DOHH2 (cell line): ENCODE data around the gene RNF217.

Experiments used
- CTCF ChIP-seq: fragments of 200-600 bp; sonication (generic); IDR thresholded peaks from one replicate; pipeline ENCODE4 v1.5.1; 2014; ENCODE audit warnings: antibody characterized with exemption, mild to moderate bottlenecking, low read depth, low read length; ENCODE audit not compliant: poor library complexity, severe bottlenecking
- EZH2phosphoT487 ChIP-seq: fragments of 200-600 bp; sonication (generic); IDR thresholded peaks from 2 replicates; pipeline ENCODE4 v1.6.1; 2017; ENCODE audit warnings: borderline replicate concordance, mild to moderate bottlenecking, antibody characterized with exemption, low read length, moderate library complexity, mixed read lengths

- TF ChIP-seq EZH2phosphoT487 = no peak
- TF ChIP-seq CTCF = no peak
Measured at GRCh38 chr6:124983383-124984083, 21.3 kb downstream of the RNF217 start.
